GM19238 (cell line): Measurements from ENCODE around the gene MEX3D.

ENCODE experiments used
- DNase-seq: peaks from one replicate; pipeline ENCODE4 v3.0.0; 2011; ENCODE audit warnings: low spot score; ENCODE audit not compliant: insufficient read length

The MEX3D gene

GRCh38 chr19:1568320-1569019, at the start of gene MEX3D:
Gene MEX3D (minus strand): TSS chr19:1568325. CDS start chr19:1568058, 267 bp downstream.
- DNase-seq, result peak; percentile 98

- no peak for DNase-seq
These were observed 48.8 kb upstream of the MEX3D start for GRCh38 chr19:1616875-1617274.

GRCh38 chr19:1616396-1616795, 48.3 kb upstream of the MEX3D start:
- DNase-seq, result no peak

GRCh38 chr19:1615156-1615765, 47.1 kb upstream of the MEX3D start:
- no peak for DNase-seq

GRCh38 chr19:1613808-1614570, 45.9 kb upstream of the MEX3D start:
- no peak for DNase-seq

- DNase-seq, result no peak
These were observed 45.0 kb upstream of the MEX3D start for GRCh38 chr19:1613146-1613545.

- no peak for DNase-seq
These were observed 44.3 kb upstream of the MEX3D start for GRCh38 chr19:1612114-1613086.

- DNase-seq, result no peak
These were observed 43.2 kb upstream of the MEX3D start for GRCh38 chr19:1611353-1611752.

GRCh38 chr19:1610579-1610978, 42.5 kb upstream of the MEX3D start:
- DNase-seq, result no peak

GRCh38 chr19:1609680-1610474, 41.8 kb upstream of the MEX3D start:
- DNase-seq, result no peak

- no peak for DNase-seq
These were observed 40.9 kb upstream of the MEX3D start for GRCh38 chr19:1609103-1609396.

- no peak for DNase-seq
These were observed 40.4 kb upstream of the MEX3D start for GRCh38 chr19:1608359-1609102.

- DNase-seq, result no peak
These were observed 38.1 kb upstream of the MEX3D start for GRCh38 chr19:1606138-1606651.

GRCh38 chr19:1605236-1606137, 37.4 kb upstream of the MEX3D start, which contains the start of gene UQCR11:
Gene UQCR11 (minus strand): TSS chr19:1605462. CDS start chr19:1605409, 53 bp downstream.
- DNase-seq, result peak; percentile 97

GRCh38 chr19:1602091-1602707, 34.1 kb upstream of the MEX3D start:
- DNase-seq, result no peak

- DNase-seq, result no peak
These were observed 33.5 kb upstream of the MEX3D start for GRCh38 chr19:1601613-1602064.

GRCh38 chr19:1599460-1599846, 31.3 kb upstream of the MEX3D start:
- DNase-seq, result no peak
